GM12878 (cell line): ENCODE data around the gene ZNF629. TPM values are rescaled to one million over a fixed set of nuclear protein-coding genes. Genes with fewer than 3 reads are reported as not detected.

Source experiments
- ATAC-seq: fragments of 200-7000 bp; cut with Tn5 transposase; 3 replicates; pipeline ENCODE4 v1.9.1; 2020; ENCODE audit warnings: mild to moderate bottlenecking, moderate library complexity
- BruUV-seq: library from RNA; stranded (reverse); fragments of 400-500 nt; replicated peaks from 2 replicates; lab custom pipeline; 2021; lab: Mats Ljungman, UMichigan
- CTCF ChIA-PET: fragments of 300-600 bp; sonication (Branson Sonifier 250); formaldehyde crosslinking; extraction: SDS; loops from one replicate; lab custom pipeline; 2021; ENCODE audit warnings: inconsistent platforms; lab: Yijun Ruan, JAX
- POLR2A ChIA-PET: fragments of 350-600 bp; formaldehyde crosslinking; extraction: SDS; loops from one replicate; lab custom pipeline; 2021; ENCODE audit warnings: inconsistent platforms; lab: Charles Lee
- RAD21 ChIA-PET: fragments of 300-600 bp; sonication (Branson Sonifier 250); formaldehyde crosslinking; loops from one replicate; lab custom pipeline; 2023; ENCODE audit warnings: antibody characterized with exemption; ENCODE audit not compliant: unreplicated experiment; lab: Charles Lee
- SMC1A ChIA-PET: fragments of 300-600 bp; sonication (Branson Sonifier 250); formaldehyde crosslinking; loops from one replicate; lab custom pipeline; 2023; ENCODE audit not compliant: unreplicated experiment, uncharacterized antibody; lab: Charles Lee
- DNase-seq: peaks from one replicate; pipeline ENCODE4 v3.0.0-alpha.2; 2011; ENCODE audit warnings: low read depth, low spot score
- FAIRE-seq: peaks from 3 replicates; lab custom pipeline; 2011; peaks lifted over from hg19 to GRCh38; lab: Jason Lieb, UNC
- H2AFZ ChIP-seq: 2 replicates; pipeline ENCODE4 v1.6.0; 2011; ENCODE audit warnings: low read depth, low read length, control low read depth; ENCODE audit not compliant: control insufficient read depth
- H3K27ac ChIP-seq: 2 replicates; pipeline ENCODE4 v1.5.1; 2011; ENCODE audit warnings: control low read depth; ENCODE audit not compliant: control insufficient read depth, insufficient read depth
- H3K27me3 ChIP-seq, 2 experiments: replicated peaks in 1 of 2; 2 replicates each; pipeline versions ENCODE4 v1.6.0 to v1.6.1; 2011; ENCODE audit warnings: low read length in 1 of 2; ENCODE audit not compliant: control insufficient read depth in 2 of 2, insufficient read depth in 2 of 2
- H3K36me3 ChIP-seq, 2 experiments: 2 replicates each; pipeline ENCODE4 v1.5.1; 2011; ENCODE audit warnings: low read length in 1 of 2; ENCODE audit not compliant: control insufficient read depth in 2 of 2, insufficient read depth in 2 of 2
- H3K4me1 ChIP-seq: 2 replicates; pipeline ENCODE4 v1.6.1; 2011; ENCODE audit warnings: mild to moderate bottlenecking, low read length, moderate library complexity, mixed read lengths; ENCODE audit not compliant: control insufficient read depth, insufficient read depth
- H3K4me2 ChIP-seq: 2 replicates; pipeline ENCODE4 v1.6.0; 2011; ENCODE audit warnings: control low read depth; ENCODE audit not compliant: control insufficient read depth, insufficient read depth
- H3K4me3 ChIP-seq: fragments of 200-600 bp; sonication (generic); 2 replicates; pipeline ENCODE4 v1.5.1; 2016
- H3K79me2 ChIP-seq: 2 replicates; pipeline ENCODE4 v1.6.0; 2011; ENCODE audit warnings: low read length; ENCODE audit not compliant: control insufficient read depth, insufficient read depth
- H3K9ac ChIP-seq: 2 replicates; pipeline ENCODE4 v1.8.0; 2011; ENCODE audit warnings: low read length, control low read depth, mixed read lengths; ENCODE audit not compliant: control insufficient read depth, insufficient read depth
- H3K9me3 ChIP-seq: replicated peaks from 3 replicates; pipeline ENCODE4 v1.5.1; 2011; ENCODE audit warnings: mild to moderate bottlenecking, low read length; ENCODE audit not compliant: control insufficient read depth, insufficient read depth
- H4K20me1 ChIP-seq: 2 replicates; pipeline ENCODE4 v1.6.0; 2011; ENCODE audit not compliant: control insufficient read depth, insufficient read depth
- FOXM1 ChIP-seq: IDR thresholded peaks from 2 replicates; pipeline ENCODE4 v1.6.1; 2012; ENCODE audit warnings: low read depth, mild to moderate bottlenecking, inconsistent platforms, low read length, moderate library complexity
- KDM1A ChIP-seq: fragments of 200-600 bp; sonication (generic); IDR thresholded peaks from 2 replicates; pipeline ENCODE4 v1.6.1; 2016; ENCODE audit warnings: borderline replicate concordance
- RAD51 ChIP-seq: fragments of 450-650 bp; IDR thresholded peaks from 2 replicates; pipeline ENCODE4 v1.6.1; 2016; ENCODE audit warnings: moderate library complexity, mild to moderate bottlenecking, inconsistent platforms
- SMC3 ChIP-seq: IDR thresholded peaks from 2 replicates; pipeline ENCODE4 v1.6.1; 2011; ENCODE audit warnings: low read length, improper control_type of control experiment, borderline replicate concordance
- ZNF622 ChIP-seq: fragments of 450-650 bp; IDR thresholded peaks from 2 replicates; pipeline ENCODE4 v1.6.1; 2017; ENCODE audit warnings: mild to moderate bottlenecking, inconsistent platforms
- ZSCAN29 ChIP-seq: fragments of 450-650 bp; IDR thresholded peaks from 2 replicates; pipeline ENCODE4 v1.6.1; 2017; ENCODE audit warnings: mild to moderate bottlenecking, moderate library complexity
- WGBS: methylation state at CpG from one replicate; pipeline ENCODE4 v1.1.6; 2016; ENCODE audit warnings: low lambda C conversion rate; ENCODE audit not compliant: insufficient replicate concordance, insufficient coverage; ENCODE audit errors: missing lambda C conversion rate; 5-methylcytosine and 5-hydroxymethylcytosine counted together
- in situ Hi-C: fragments of 300-500 bp; cut with MboI; formaldehyde crosslinking; loops from 9 replicates; pipeline ENCODE4 v1.14.3; 2018; ENCODE audit warnings: mixed read lengths
- intact Hi-C: fragments of 100-400 bp; cut with micrococcal nuclease; formaldehyde crosslinking; loops from one replicate; pipeline ENCODE4 v1.14.2; 2022; ENCODE audit not compliant: unreplicated experiment
- polyA plus RNA-seq, 11 experiments: library from polyadenylated mRNA; depleted of rRNA in 4 of 11; unstranded in 6 of 11; stranded (reverse) in 5 of 11; fragments of >200 nt; fragmentation: Nextera tagmentation in 4 of 11; fragmentation: Illumina TruSeq in 1 of 11; extraction: Ambion mirVana in 4 of 11; extraction: Trizol in 1 of 11; gene quantifications; 1 replicate in 1 of 11; 2 replicates in 10 of 11; pipeline versions ENCODE4 v1.2.1 to v1.2.3, GENCODE V29; 2011 to 2016; ENCODE audit warnings: inconsistent platforms in 2 of 11, missing spikeins in 2 of 11, low read depth in 1 of 11
- total RNA-seq, 4 experiments: library from RNA; depleted of rRNA in 3 of 4; stranded (reverse); fragments of >200 nt in 3 of 4; fragmentation: Illumina TruSeq in 1 of 4; extraction: Trizol in 1 of 4; gene quantifications; 2 replicates each; pipeline versions ENCODE4 v1.2.1 to v1.2.3, GENCODE V29; 2013 to 2021
- TF ChIP-seq, protein P1 (sequence below): fragments of 450-650 bp; formaldehyde crosslinking; IDR thresholded peaks from 2 replicates; pipeline ENCODE4 v1.4.0; 2022; ENCODE audit warnings: mild to moderate bottlenecking, moderate library complexity
- TF ChIP-seq, protein P2 (sequence below): IDR thresholded peaks from 2 replicates; pipeline ENCODE4 v1.6.1; 2012; ENCODE audit warnings: low read length, inconsistent platforms

The ZNF629 gene
- total and polyA plus RNA-seq, 10 of the 15 experiments (the other 5 are each of a cell fraction or from before 2014, with no cell fraction given) = 0.02 to 0.69 (median 0.40) TPM

DNA sequence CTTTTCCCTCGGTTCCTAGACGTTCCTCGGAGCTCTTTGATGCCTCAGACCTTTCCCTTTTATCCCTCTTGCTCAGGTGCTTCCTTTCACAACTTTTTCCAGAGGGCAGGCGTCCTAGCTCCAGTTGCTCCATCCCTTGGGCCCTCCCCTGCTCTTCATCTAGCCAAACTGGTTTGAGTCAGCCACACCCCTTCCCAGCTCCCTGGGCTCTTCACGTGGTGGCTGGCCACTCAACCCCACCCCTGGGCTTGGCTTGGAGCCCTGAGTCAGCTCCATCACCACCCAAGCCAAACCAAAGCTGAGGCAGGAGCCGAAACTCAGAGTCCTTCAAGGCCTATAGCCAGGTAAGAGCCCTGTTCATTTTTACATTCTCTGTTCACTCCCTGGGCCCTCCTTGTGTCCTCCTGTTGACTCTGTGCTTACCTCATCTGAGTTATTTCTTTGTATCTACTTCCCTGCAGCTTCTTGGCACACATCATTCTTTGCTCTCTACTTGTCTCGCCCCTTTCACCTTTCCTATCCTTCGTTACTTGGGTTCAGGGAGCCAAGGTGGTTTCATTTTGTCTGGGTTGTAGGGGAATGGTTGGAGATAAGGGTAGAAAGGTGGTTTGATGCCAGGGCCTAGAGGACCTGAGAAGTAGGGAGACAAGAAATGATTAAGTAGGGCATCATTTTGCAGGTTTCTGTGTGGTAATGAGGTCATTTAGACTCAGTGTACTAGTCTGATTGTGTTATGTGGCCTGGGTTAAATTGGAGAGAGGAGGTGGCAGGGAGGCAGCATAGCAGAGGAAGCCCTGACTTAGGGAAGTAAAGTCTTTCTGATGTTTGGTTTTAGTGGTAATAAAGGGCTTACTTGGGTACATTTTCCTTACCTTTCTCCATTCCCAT lies 46.4 kb downstream of the ZNF629 start:
- no peak for FAIRE-seq
- Histone ChIP-seq H3K9ac (no peak overlapping the region), H3K27me3 (no peaks in the 10 kb centered on the region), H3K4me1 (no peaks in the 10 kb centered on the region), H3K27ac (no peak overlapping the region), H3K36me3 (peaks cover 22 to 23% of the 10 kb centered on the region in 2 experiments; a peak in 3 of 4 replicates), H3K79me2 (no peaks in the 10 kb centered on the region), H4K20me1 (no peaks in the 10 kb centered on the region), H2AFZ (no peak overlapping the region), H3K9me3 (no peaks in the 10 kb centered on the region), H3K4me2 (no peak overlapping the region), H3K4me3 (no peak overlapping the region)
- in situ Hi-C loops = no loop called here
- POLR2A ChIA-PET = interaction anchor here (0.6 to 1.0 kb wide), 2 partner anchors 13 to 306 kb away, joined by 3 read pairs; no protein-coding TSS in a partner anchor
- RAD21 ChIA-PET = no interaction called here
- CTCF ChIA-PET = no interaction called here
- intact Hi-C loops = no loop called here
- BruUV-seq = no TSS peak
- TF ChIP-seq KDM1A = no peak
- no peak for TF ChIP-seq SMC3
- no peak for TF ChIP-seq ZNF622
- TF ChIP-seq FOXM1 = no peak
- TF ChIP-seq, protein P1, sequence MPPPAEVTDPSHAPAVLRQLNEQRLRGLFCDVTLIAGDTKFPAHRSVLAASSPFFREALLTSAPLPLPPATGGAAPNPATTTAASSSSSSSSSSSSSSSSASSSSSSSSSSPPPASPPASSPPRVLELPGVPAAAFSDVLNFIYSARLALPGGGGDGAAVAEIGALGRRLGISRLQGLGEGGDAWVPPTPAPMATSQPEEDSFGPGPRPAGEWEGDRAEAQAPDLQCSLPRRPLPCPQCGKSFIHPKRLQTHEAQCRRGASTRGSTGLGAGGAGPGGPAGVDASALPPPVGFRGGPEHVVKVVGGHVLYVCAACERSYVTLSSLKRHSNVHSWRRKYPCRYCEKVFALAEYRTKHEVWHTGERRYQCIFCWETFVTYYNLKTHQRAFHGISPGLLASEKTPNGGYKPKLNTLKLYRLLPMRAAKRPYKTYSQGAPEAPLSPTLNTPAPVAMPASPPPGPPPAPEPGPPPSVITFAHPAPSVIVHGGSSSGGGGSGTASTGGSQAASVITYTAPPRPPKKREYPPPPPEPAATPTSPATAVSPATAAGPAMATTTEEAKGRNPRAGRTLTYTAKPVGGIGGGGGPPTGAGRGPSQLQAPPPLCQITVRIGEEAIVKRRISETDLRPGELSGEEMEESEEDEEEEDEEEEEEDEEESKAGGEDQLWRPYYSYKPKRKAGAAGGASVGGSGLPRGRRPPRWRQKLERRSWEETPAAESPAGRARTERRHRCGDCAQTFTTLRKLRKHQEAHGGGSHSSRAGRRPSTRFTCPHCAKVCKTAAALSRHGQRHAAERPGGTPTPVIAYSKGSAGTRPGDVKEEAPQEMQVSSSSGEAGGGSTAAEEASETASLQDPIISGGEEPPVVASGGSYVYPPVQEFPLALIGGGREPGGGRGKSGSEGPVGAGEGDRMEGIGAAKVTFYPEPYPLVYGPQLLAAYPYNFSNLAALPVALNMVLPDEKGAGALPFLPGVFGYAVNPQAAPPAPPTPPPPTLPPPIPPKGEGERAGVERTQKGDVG (CRISPR knock-in tag) = no peak
- no peak for TF ChIP-seq RAD51
- TF ChIP-seq, protein P2, sequence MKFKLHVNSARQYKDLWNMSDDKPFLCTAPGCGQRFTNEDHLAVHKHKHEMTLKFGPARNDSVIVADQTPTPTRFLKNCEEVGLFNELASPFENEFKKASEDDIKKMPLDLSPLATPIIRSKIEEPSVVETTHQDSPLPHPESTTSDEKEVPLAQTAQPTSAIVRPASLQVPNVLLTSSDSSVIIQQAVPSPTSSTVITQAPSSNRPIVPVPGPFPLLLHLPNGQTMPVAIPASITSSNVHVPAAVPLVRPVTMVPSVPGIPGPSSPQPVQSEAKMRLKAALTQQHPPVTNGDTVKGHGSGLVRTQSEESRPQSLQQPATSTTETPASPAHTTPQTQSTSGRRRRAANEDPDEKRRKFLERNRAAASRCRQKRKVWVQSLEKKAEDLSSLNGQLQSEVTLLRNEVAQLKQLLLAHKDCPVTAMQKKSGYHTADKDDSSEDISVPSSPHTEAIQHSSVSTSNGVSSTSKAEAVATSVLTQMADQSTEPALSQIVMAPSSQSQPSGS = no peak
- no peak for TF ChIP-seq ZSCAN29
- SMC1A ChIA-PET = no interaction called here
- 81% methylated on average over 7 of the region's 8 CpGs for WGBS
- no peak; the same call in 1 of the 3 replicates for ATAC-seq
- DNase-seq = no peak
